ENCODE measurements around the gene WBP2. TPM values are rescaled to one million over a fixed set of nuclear protein-coding genes. Genes with fewer than 3 reads are reported as not detected.

WBP2 gene
- total and polyA plus RNA-seq, 2 of the 13 experiments (the other 11 are each of a cell fraction or from before 2014, with no cell fraction given) = 29.2 to 29.5 TPM

DNA sequence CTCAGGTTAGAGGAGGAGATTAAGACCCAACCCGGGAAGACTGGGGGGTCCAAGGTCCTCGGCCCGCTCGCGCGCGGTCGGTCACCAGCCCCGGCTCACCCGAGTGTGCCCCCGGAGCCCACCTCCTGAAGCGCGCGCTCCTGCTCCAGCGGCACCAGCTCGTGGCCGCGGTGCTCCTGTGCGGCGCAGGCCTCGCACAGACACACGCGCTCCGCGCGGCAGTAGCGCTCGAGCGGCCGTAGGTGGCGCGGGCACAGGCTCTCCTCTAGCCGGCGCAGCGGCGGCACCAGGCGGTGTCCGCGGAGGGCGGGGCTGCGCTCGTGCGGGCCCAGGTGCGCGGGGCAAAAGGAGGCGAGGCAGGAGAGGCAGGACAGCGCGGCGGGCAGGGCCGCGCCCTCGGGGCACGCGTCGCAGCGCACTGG, 22.6 kb upstream of the WBP2 start (continued):
- TF ChIP-seq ATAD3A (CRISPR knock-in tag; IDR thresholded peaks at IDR 0.05) (no peak), ZFP36L1 (CRISPR knock-in tag; IDR thresholded peaks at IDR 0.05) (no peak; the same call in 1 of the 2 replicates), MXD4 (CRISPR knock-in tag; IDR thresholded peaks at IDR 0.05) (peak; percentile 68), ZMYM3 (CRISPR knock-in tag; IDR thresholded peaks at IDR 0.05) (no peak), ZNF766 (CRISPR knock-in tag; IDR thresholded peaks at IDR 0.05; ENCODE audit: borderline replicate concordance) (no peak), ZNF605 (CRISPR knock-in tag; IDR thresholded peaks at IDR 0.05) (no peak), THAP11 (CRISPR knock-in tag; IDR thresholded peaks at IDR 0.05) (peak; percentile 27; the same call in 1 of the 2 replicates), ZNF101 (CRISPR knock-in tag; IDR thresholded peaks at IDR 0.05; ENCODE audit: borderline replicate concordance, low read depth) (peak; percentile 93; the same call in 1 of the 2 replicates), STAG1 (CRISPR knock-in tag; IDR thresholded peaks at IDR 0.05) (peak; percentile 47), AGO2 (optimal IDR thresholded peaks at IDR 0.05; ENCODE audit: low read depth, low read length) (peak; percentile 98), NFATC3 (CRISPR knock-in tag; IDR thresholded peaks at IDR 0.05) (no peak), ATM (IDR thresholded peaks at IDR 0.05; ENCODE audit: borderline replicate concordance) (no peak), ZNF451 (CRISPR knock-in tag; IDR thresholded peaks at IDR 0.05) (peak; percentile 85; the same call in 1 of the 2 replicates), NONO (IDR thresholded peaks at IDR 0.05) (no peak), NONO (CRISPR knock-in tag; conservative IDR thresholded peaks at IDR 0.05) (0 out of 2 replicates have a peak, but pooled peaks have one; percentile 27)
- TF ChIP-seq, protein P1, sequence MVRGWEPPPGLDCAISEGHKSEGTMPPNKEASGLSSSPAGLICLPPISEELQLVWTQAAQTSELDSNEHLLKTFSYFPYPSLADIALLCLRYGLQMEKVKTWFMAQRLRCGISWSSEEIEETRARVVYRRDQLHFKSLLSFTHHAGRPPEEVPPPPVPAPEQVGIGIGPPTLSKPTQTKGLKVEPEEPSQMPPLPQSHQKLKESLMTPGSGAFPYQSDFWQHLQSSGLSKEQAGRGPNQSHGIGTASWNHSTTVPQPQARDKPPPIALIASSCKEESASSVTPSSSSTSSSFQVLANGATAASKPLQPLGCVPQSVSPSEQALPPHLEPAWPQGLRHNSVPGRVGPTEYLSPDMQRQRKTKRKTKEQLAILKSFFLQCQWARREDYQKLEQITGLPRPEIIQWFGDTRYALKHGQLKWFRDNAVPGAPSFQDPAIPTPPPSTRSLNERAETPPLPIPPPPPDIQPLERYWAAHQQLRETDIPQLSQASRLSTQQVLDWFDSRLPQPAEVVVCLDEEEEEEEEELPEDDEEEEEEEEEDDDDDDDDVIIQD (CRISPR knock-in tag; IDR thresholded peaks at IDR 0.05; ENCODE audit: low read depth) = no peak
- TF ChIP-seq, protein P2, sequence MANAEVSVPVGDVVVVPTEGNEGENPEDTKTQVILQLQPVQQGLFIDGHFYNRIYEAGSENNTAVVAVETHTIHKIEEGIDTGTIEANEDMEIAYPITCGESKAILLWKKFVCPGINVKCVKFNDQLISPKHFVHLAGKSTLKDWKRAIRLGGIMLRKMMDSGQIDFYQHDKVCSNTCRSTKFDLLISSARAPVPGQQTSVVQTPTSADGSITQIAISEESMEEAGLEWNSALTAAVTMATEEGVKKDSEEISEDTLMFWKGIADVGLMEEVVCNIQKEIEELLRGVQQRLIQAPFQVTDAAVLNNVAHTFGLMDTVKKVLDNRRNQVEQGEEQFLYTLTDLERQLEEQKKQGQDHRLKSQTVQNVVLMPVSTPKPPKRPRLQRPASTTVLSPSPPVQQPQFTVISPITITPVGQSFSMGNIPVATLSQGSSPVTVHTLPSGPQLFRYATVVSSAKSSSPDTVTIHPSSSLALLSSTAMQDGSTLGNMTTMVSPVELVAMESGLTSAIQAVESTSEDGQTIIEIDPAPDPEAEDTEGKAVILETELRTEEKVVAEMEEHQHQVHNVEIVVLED (CRISPR knock-in tag; IDR thresholded peaks at IDR 0.05; ENCODE audit: borderline replicate concordance) = no peak
- TF ChIP-seq, protein P3, sequence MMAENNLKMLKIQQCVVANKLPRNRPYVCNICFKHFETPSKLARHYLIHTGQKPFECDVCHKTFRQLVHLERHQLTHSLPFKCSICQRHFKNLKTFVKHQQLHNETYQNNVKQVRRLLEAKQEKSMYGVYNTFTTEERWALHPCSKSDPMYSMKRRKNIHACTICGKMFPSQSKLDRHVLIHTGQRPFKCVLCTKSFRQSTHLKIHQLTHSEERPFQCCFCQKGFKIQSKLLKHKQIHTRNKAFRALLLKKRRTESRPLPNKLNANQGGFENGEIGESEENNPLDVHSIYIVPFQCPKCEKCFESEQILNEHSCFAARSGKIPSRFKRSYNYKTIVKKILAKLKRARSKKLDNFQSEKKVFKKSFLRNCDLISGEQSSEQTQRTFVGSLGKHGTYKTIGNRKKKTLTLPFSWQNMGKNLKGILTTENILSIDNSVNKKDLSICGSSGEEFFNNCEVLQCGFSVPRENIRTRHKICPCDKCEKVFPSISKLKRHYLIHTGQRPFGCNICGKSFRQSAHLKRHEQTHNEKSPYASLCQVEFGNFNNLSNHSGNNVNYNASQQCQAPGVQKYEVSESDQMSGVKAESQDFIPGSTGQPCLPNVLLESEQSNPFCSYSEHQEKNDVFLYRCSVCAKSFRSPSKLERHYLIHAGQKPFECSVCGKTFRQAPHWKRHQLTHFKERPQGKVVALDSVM (CRISPR knock-in tag; IDR thresholded peaks at IDR 0.05) = no peak; the same call in 1 of the 2 replicates
- TF ChIP-seq, protein P4, sequence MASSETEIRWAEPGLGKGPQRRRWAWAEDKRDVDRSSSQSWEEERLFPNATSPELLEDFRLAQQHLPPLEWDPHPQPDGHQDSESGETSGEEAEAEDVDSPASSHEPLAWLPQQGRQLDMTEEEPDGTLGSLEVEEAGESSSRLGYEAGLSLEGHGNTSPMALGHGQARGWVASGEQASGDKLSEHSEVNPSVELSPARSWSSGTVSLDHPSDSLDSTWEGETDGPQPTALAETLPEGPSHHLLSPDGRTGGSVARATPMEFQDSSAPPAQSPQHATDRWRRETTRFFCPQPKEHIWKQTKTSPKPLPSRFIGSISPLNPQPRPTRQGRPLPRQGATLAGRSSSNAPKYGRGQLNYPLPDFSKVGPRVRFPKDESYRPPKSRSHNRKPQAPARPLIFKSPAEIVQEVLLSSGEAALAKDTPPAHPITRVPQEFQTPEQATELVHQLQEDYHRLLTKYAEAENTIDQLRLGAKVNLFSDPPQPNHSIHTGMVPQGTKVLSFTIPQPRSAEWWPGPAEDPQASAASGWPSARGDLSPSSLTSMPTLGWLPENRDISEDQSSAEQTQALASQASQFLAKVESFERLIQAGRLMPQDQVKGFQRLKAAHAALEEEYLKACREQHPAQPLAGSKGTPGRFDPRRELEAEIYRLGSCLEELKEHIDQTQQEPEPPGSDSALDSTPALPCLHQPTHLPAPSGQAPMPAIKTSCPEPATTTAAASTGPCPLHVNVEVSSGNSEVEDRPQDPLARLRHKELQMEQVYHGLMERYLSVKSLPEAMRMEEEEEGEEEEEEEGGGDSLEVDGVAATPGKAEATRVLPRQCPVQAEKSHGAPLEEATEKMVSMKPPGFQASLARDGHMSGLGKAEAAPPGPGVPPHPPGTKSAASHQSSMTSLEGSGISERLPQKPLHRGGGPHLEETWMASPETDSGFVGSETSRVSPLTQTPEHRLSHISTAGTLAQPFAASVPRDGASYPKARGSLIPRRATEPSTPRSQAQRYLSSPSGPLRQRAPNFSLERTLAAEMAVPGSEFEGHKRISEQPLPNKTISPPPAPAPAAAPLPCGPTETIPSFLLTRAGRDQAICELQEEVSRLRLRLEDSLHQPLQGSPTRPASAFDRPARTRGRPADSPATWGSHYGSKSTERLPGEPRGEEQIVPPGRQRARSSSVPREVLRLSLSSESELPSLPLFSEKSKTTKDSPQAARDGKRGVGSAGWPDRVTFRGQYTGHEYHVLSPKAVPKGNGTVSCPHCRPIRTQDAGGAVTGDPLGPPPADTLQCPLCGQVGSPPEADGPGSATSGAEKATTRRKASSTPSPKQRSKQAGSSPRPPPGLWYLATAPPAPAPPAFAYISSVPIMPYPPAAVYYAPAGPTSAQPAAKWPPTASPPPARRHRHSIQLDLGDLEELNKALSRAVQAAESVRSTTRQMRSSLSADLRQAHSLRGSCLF (CRISPR knock-in tag; IDR thresholded peaks at IDR 0.05; ENCODE audit: borderline replicate concordance) = no peak; the same call in 1 of the 2 replicates
- TF ChIP-seq, protein P5, sequence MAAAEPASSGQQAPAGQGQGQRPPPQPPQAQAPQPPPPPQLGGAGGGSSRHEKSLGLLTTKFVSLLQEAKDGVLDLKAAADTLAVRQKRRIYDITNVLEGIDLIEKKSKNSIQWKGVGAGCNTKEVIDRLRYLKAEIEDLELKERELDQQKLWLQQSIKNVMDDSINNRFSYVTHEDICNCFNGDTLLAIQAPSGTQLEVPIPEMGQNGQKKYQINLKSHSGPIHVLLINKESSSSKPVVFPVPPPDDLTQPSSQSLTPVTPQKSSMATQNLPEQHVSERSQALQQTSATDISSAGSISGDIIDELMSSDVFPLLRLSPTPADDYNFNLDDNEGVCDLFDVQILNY (CRISPR knock-in tag; conservative IDR thresholded peaks at IDR 0.05) = peak; percentile 75

Data from HepG2 (cell line).